ENCODE data around the gene SLC18A2.

Gene SLC18A2

GRCh38 chr10:117237401-117237991 lies 3.4 kb upstream of the SLC18A2 start:
- DNase-seq (ENCODE audit: low read depth in 2 of 2), result no peak

GRCh38 chr10:117239051-117239450 lies 1.9 kb upstream of the SLC18A2 start:
- DNase-seq (ENCODE audit: low read depth in 2 of 2), result no peak

- DNase-seq (ENCODE audit: low read depth in 2 of 2), result no peak
Measured at GRCh38 chr10:117239721-117240620, 943 bp upstream of the SLC18A2 start.

GRCh38 chr10:117241541-117242462 lies 888 bp downstream of the SLC18A2 start:
- DNase-seq (ENCODE audit: low read depth in 2 of 2), result no peak

GRCh38 chr10:117242463-117242832 lies 1.5 kb downstream of the SLC18A2 start:
- DNase-seq (ENCODE audit: low read depth in 2 of 2), result no peak

GRCh38 chr10:117246997-117247671 lies 6.2 kb downstream of the SLC18A2 start:
- DNase-seq (ENCODE audit: low read depth in 2 of 2), result no peak

- DNase-seq (ENCODE audit: low read depth in 2 of 2), result no peak
Measured at GRCh38 chr10:117248750-117249465, 8.0 kb downstream of the SLC18A2 start.

- DNase-seq (ENCODE audit: low read depth in 2 of 2), result no peak
Measured at GRCh38 chr10:117249493-117250093, 8.7 kb downstream of the SLC18A2 start.

GRCh38 chr10:117250411-117250810 lies 9.5 kb downstream of the SLC18A2 start:
- DNase-seq (ENCODE audit: low read depth in 2 of 2), result no peak

GRCh38 chr10:117253908-117254307 lies 13.0 kb downstream of the SLC18A2 start:
- no peak for DNase-seq (ENCODE audit: low read depth in 2 of 2)

GRCh38 chr10:117254338-117254737 lies 13.4 kb downstream of the SLC18A2 start:
- no peak for DNase-seq (ENCODE audit: low read depth in 2 of 2)

GRCh38 chr10:117254774-117255735 lies 14.1 kb downstream of the SLC18A2 start:
- DNase-seq (ENCODE audit: low read depth in 2 of 2), result no peak

GRCh38 chr10:117255835-117256460 lies 15.0 kb downstream of the SLC18A2 start:
- DNase-seq (ENCODE audit: low read depth in 2 of 2), result no peak

- no peak for DNase-seq (ENCODE audit: low read depth in 2 of 2)
Measured at GRCh38 chr10:117256910-117257309, 16.0 kb downstream of the SLC18A2 start.

- DNase-seq (ENCODE audit: low read depth in 2 of 2), result no peak
Measured at GRCh38 chr10:117257721-117258120, 16.8 kb downstream of the SLC18A2 start.

GRCh38 chr10:117259279-117259678 lies 18.4 kb downstream of the SLC18A2 start:
- DNase-seq (ENCODE audit: low read depth in 2 of 2), result no peak

GRCh38 chr10:117260084-117260483 lies 19.2 kb downstream of the SLC18A2 start:
- DNase-seq (ENCODE audit: low read depth in 2 of 2), result no peak

GRCh38 chr10:117261501-117261900 lies 20.6 kb downstream of the SLC18A2 start:
- no peak for DNase-seq (ENCODE audit: low read depth in 2 of 2)
